WTC11 (cell line): ENCODE measurements around the gene RPS6KA2. TPM values are rescaled to one million over a fixed set of nuclear protein-coding genes. Genes with fewer than 3 reads are reported as not detected.

Experiments used
- ATAC-seq: fragments of 200-7000 bp; cut with Tn5 transposase; 2 replicates; pipeline ENCODE4 v1.10.0; 2021; ENCODE audit warnings: mild to moderate bottlenecking, moderate library complexity
- CTCF ChIA-PET: fragments of 300-600 bp; sonication (Branson Sonifier 250); formaldehyde crosslinking; loops from one replicate; lab custom pipeline; 2021; ENCODE audit warnings: antibody characterized with exemption; lab: Charles Lee
- POLR2A ChIA-PET: fragments of 350-600 bp; sonication (Branson Sonifier 250); formaldehyde crosslinking; loops from one replicate; lab custom pipeline; 2021; ENCODE audit warnings: antibody characterized with exemption; lab: Charles Lee
- DNase-seq: peaks from one replicate; pipeline ENCODE4 v3.0.0; 2021; ENCODE audit warnings: low spot score
- H3K27ac Mint-ChIP-seq: 2 replicates; pipeline ENCODE4 v1.8.0; 2021; ENCODE audit warnings: mixed read lengths
- H3K27me3 Mint-ChIP-seq: 2 replicates; pipeline ENCODE4 v1.8.0; 2021; ENCODE audit warnings: low read depth, mild to moderate bottlenecking, moderate library complexity, mixed read lengths
- H3K36me3 Mint-ChIP-seq: 2 replicates; pipeline ENCODE4 v1.8.0; 2021; ENCODE audit warnings: mixed read lengths
- H3K4me1 Mint-ChIP-seq: 2 replicates; pipeline ENCODE4 v1.8.0; 2022; ENCODE audit warnings: mixed read lengths
- H3K4me3 Mint-ChIP-seq: 2 replicates; pipeline ENCODE4 v1.8.0; 2021; ENCODE audit warnings: mild to moderate bottlenecking, moderate library complexity, mixed read lengths
- H3K9me3 Mint-ChIP-seq: 2 replicates; pipeline ENCODE4 v1.8.0; 2021; ENCODE audit warnings: mixed read lengths
- AFF4 ChIP-seq: sonication (generic); formaldehyde crosslinking; IDR thresholded peaks from 2 replicates; pipeline ENCODE4 v1.8.1; 2023; ENCODE audit warnings: mild to moderate bottlenecking, missing genetic modification reagents, borderline replicate concordance
- ARID4B ChIP-seq: sonication (generic); formaldehyde crosslinking; IDR thresholded peaks from 2 replicates; pipeline ENCODE4 v1.8.0; 2023; ENCODE audit warnings: missing genetic modification reagents, mild to moderate bottlenecking, borderline replicate concordance
- ELF4 ChIP-seq: sonication (generic); formaldehyde crosslinking; IDR thresholded peaks from 2 replicates; pipeline ENCODE4 v1.8.1; 2022; ENCODE audit warnings: low read depth, mild to moderate bottlenecking, moderate library complexity, missing genetic modification reagents
- GRHL2 ChIP-seq: fragments of 250-450 bp; sonication (Bioruptor Pico); IDR thresholded peaks from 2 replicates; pipeline ENCODE4 v1.8.0; 2022; ENCODE audit warnings: mild to moderate bottlenecking, moderate library complexity; ENCODE audit not compliant: insufficient replicate concordance, severe bottlenecking
- GTF2I ChIP-seq: fragments of 250-450 bp; sonication (Bioruptor Pico); conservative IDR thresholded peaks from 2 replicates; pipeline ENCODE4 v1.4.0; 2021; ENCODE audit warnings: mild to moderate bottlenecking
- HMGA2 ChIP-seq: fragments of 250-450 bp; sonication (Bioruptor Pico); IDR thresholded peaks from 2 replicates; pipeline ENCODE4 v1.4.0; 2021; ENCODE audit warnings: mild to moderate bottlenecking, moderate library complexity
- HMGXB4 ChIP-seq: sonication (generic); formaldehyde crosslinking; IDR thresholded peaks from 2 replicates; pipeline ENCODE4 v1.8.1; 2023; ENCODE audit warnings: mild to moderate bottlenecking, moderate library complexity, missing genetic modification reagents
- MLX ChIP-seq: sonication (generic); formaldehyde crosslinking; IDR thresholded peaks from 2 replicates; pipeline ENCODE4 v1.8.1; 2023; ENCODE audit warnings: mild to moderate bottlenecking, missing genetic modification reagents, moderate library complexity
- MYBL2 ChIP-seq: sonication (generic); formaldehyde crosslinking; IDR thresholded peaks from 2 replicates; pipeline ENCODE4 v1.8.1; 2023; ENCODE audit warnings: mild to moderate bottlenecking, moderate library complexity, missing genetic modification reagents
- NR2C2 ChIP-seq: sonication (generic); formaldehyde crosslinking; IDR thresholded peaks from 2 replicates; pipeline ENCODE4 v1.8.0; 2022; ENCODE audit warnings: mild to moderate bottlenecking, missing genetic modification reagents
- OVOL2 ChIP-seq: fragments of 250-450 bp; sonication (Bioruptor Pico); IDR thresholded peaks from 2 replicates; pipeline ENCODE4 v1.9.0; 2021; ENCODE audit warnings: mild to moderate bottlenecking, borderline replicate concordance
- PREB ChIP-seq: sonication (generic); formaldehyde crosslinking; IDR thresholded peaks from 2 replicates; pipeline ENCODE4 v1.8.1; 2022; ENCODE audit warnings: mild to moderate bottlenecking, missing genetic modification reagents, moderate library complexity, borderline replicate concordance
- PRRX2 ChIP-seq: fragments of 250-450 bp; sonication (Bioruptor Pico); IDR thresholded peaks from 2 replicates; pipeline ENCODE4 v1.8.0; 2021; ENCODE audit warnings: mild to moderate bottlenecking
- TCF7 ChIP-seq: sonication (generic); formaldehyde crosslinking; IDR thresholded peaks from 2 replicates; pipeline ENCODE4 v1.8.0; 2022; ENCODE audit warnings: mild to moderate bottlenecking, low read depth, missing genetic modification reagents, moderate library complexity
- TEAD4 ChIP-seq: sonication (generic); formaldehyde crosslinking; IDR thresholded peaks from 2 replicates; pipeline ENCODE4 v1.8.0; 2022; ENCODE audit warnings: mild to moderate bottlenecking, missing genetic modification reagents
- USF1 ChIP-seq: sonication (generic); formaldehyde crosslinking; IDR thresholded peaks from 2 replicates; pipeline ENCODE4 v1.8.0; 2022; ENCODE audit warnings: mild to moderate bottlenecking, missing genetic modification reagents
- ZNF416 ChIP-seq: fragments of 250-450 bp; sonication (Bioruptor Pico); IDR thresholded peaks from 2 replicates; pipeline ENCODE4 v1.9.0; 2021; ENCODE audit warnings: mild to moderate bottlenecking, inconsistent platforms
- total RNA-seq: library from RNA; stranded (reverse); gene quantifications from 3 replicates; pipeline ENCODE4 v1.2.3, GENCODE V29; 2021
- TF ChIP-seq, protein P1 (sequence below): fragments of 250-450 bp; sonication (Bioruptor Pico); IDR thresholded peaks from 2 replicates; pipeline ENCODE4 v1.9.0; 2021; ENCODE audit warnings: mild to moderate bottlenecking
- TF ChIP-seq, protein P2 (sequence below): sonication (generic); formaldehyde crosslinking; IDR thresholded peaks from 2 replicates; pipeline ENCODE4 v1.8.1; 2022; ENCODE audit warnings: missing genetic modification reagents, borderline replicate concordance

Gene RPS6KA2
- total RNA-seq, 1 experiment from 2014 or later, result 24.2 TPM

DNA sequence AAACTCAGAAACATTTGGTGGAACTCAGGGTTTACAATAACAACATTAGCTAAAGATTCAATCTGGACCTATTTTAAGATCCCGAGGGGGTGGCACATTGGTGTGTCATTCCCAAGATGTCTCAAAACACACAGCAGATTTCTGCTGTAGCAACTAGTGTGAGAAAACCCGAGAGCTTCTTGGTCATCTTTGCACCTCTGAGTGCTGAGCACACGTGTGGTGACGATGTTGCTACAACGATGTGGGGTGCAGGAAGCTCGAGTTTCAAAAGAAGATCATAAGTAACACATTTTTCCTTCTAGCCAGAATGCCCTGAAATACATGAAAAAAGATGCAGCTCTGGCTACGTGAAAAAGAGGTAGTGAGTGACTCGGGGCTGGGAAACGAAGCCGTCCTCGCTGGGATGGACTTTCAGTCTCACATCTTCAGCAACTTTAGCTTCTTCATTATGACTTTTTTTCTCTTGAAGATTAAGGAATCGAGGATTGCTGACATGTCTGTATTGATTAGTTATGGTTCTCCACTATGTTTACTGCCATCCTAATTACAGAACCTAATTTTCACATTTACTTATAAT is 42.1 kb downstream of the RPS6KA2 start:
- TF ChIP-seq HMGXB4 (CRISPR knock-in tag) (no peak), ZNF416 (no peak), GRHL2 (CRISPR knock-in tag) (no peak), OVOL2 (CRISPR knock-in tag) (no peak), PRRX2 (CRISPR knock-in tag) (no peak), PREB (CRISPR knock-in tag) (no peak), ARID4B (CRISPR knock-in tag) (no peak), MYBL2 (CRISPR knock-in tag) (no peak), NR2C2 (no peak), MLX (no peak), TEAD4 (CRISPR knock-in tag) (no peak), AFF4 (CRISPR knock-in tag) (no peak), HMGA2 (CRISPR knock-in tag) (no peak), ELF4 (CRISPR knock-in tag) (no peak), USF1 (CRISPR knock-in tag) (no peak), TCF7 (CRISPR knock-in tag) (no peak), GTF2I (no peak)
- TF ChIP-seq, protein P1, sequence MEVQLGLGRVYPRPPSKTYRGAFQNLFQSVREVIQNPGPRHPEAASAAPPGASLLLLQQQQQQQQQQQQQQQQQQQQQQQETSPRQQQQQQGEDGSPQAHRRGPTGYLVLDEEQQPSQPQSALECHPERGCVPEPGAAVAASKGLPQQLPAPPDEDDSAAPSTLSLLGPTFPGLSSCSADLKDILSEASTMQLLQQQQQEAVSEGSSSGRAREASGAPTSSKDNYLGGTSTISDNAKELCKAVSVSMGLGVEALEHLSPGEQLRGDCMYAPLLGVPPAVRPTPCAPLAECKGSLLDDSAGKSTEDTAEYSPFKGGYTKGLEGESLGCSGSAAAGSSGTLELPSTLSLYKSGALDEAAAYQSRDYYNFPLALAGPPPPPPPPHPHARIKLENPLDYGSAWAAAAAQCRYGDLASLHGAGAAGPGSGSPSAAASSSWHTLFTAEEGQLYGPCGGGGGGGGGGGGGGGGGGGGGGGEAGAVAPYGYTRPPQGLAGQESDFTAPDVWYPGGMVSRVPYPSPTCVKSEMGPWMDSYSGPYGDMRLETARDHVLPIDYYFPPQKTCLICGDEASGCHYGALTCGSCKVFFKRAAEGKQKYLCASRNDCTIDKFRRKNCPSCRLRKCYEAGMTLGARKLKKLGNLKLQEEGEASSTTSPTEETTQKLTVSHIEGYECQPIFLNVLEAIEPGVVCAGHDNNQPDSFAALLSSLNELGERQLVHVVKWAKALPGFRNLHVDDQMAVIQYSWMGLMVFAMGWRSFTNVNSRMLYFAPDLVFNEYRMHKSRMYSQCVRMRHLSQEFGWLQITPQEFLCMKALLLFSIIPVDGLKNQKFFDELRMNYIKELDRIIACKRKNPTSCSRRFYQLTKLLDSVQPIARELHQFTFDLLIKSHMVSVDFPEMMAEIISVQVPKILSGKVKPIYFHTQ, result no peak
- TF ChIP-seq, protein P2, sequence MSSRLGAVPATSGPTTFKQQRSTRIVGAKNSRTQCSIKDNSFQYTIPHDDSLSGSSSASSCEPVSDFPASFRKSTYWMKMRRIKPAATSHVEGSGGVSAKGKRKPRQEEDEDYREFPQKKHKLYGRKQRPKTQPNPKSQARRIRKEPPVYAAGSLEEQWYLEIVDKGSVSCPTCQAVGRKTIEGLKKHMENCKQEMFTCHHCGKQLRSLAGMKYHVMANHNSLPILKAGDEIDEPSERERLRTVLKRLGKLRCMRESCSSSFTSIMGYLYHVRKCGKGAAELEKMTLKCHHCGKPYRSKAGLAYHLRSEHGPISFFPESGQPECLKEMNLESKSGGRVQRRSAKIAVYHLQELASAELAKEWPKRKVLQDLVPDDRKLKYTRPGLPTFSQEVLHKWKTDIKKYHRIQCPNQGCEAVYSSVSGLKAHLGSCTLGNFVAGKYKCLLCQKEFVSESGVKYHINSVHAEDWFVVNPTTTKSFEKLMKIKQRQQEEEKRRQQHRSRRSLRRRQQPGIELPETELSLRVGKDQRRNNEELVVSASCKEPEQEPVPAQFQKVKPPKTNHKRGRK (CRISPR knock-in tag), result no peak
- DNase-seq (no peak), ATAC-seq (no peak)
- Mint-ChIP-seq H3K27me3 (no peaks in the 10 kb centered on the region), H3K9me3 (no peaks in the 10 kb centered on the region), H3K36me3 (no peaks in the 10 kb centered on the region), H3K4me3 (no peak overlapping the region), H3K4me1 (peaks cover 58% of the 10 kb centered on the region), H3K27ac (no peak overlapping the region)
- ChIA-PET CTCF (interaction anchor here (0.8 to 1.1 kb wide), 2 partner anchors 13 to 366 kb away, joined by 3 read pairs; no protein-coding TSS in a partner anchor), POLR2A (interaction anchor here (0.7 kb wide), 1 partner anchor 384 kb away, joined by 5 read pairs; no protein-coding TSS in a partner anchor)
